GM08714 (cell line): ENCODE data around the gene PDE4C.

Source experiments
- H3K4me3 ChIP-seq: fragments of 200-500 bp; sonication (Bioruptor generic); 2 replicates; pipeline ENCODE4 v1.5.1; 2014; ENCODE audit warnings: mild to moderate bottlenecking, low read length, inconsistent platforms
- ZNF274 ChIP-seq: IDR thresholded peaks from 2 replicates; pipeline ENCODE4 v1.6.1; 2012; ENCODE audit warnings: mild to moderate bottlenecking, low read depth, low read length

Gene PDE4C

GRCh38 chr19:18204394-18205199, 21.6 kb downstream of the PDE4C start:
- TF ChIP-seq ZNF274, result no peak
- peak overlapping the region; percentile 56 for H3K4me3 ChIP-seq

DNA sequence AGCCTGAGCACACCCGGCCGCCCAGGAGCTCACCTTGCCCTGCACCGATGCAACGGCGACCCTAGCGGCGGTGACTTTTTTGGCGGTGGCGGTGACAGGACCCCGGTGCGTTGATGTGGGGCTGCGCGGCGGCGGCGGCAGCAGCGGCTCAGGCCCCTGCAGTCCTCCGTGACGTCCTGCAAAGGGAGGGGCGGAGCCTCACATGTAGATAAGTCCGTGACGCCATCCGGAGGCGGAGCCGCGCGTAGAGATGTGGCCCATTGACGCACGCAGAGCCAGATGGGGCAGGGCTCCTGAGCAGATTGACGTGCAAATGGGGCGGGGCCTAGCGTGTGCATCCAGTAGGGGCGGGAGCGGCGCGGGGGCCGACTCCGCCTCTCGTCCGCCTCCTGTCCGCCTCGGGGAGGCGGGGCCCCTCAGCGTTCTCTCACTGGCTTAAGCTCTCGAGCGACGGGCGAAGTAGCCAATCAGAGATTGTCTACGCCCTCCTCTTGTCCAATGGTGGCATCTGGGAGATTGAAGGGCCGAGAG, 22.3 kb downstream of the PDE4C start, which contains the start of gene RAB3A:
Gene RAB3A (minus strand): TSS at position 180 of the 531 bp plus-strand sequence. CDS start 1,302 bp downstream, outside the sequence.
- H3K4me3 ChIP-seq, result peak within 1 kb of the TSS; percentile 65
- no peak for TF ChIP-seq ZNF274

GRCh38 chr19:18203408-18203862, 22.8 kb downstream of the PDE4C start:
- no peak for TF ChIP-seq ZNF274

GRCh38 chr19:18202778-18203407, 23.3 kb downstream of the PDE4C start:
- no peak for TF ChIP-seq ZNF274

More at GRCh38 chr19:18203408-18203862, 22.8 kb downstream of the PDE4C start:
- peak overlapping the region; percentile 65; the same call in 1 of the 2 replicates for H3K4me3 ChIP-seq

DNA sequence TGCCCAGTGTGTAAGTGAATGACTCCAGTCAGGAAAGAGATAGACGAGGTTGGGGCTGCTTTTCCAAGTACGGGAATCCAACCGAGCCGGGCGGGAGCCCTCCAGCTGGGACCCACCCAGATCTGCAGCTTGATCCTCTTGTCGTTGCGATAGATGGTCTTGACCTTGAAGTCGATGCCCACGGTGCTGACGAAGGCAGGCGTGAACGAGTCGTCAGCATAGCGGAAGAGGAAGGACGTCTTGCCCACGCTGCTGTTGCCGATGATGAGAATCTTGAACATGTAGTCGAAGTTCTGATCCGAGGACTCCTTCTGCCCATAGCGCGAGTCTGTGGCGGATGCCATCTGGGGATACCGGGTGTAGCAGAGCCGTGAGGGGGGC, 23.9 kb downstream of the PDE4C start:
- H3K4me3 ChIP-seq, result no peak overlapping the region
- TF ChIP-seq ZNF274, result no peak

More at GRCh38 chr19:18202778-18203407, 23.3 kb downstream of the PDE4C start:
- H3K4me3 ChIP-seq, result peak overlapping the region; percentile 65; the same call in 1 of the 2 replicates

DNA sequence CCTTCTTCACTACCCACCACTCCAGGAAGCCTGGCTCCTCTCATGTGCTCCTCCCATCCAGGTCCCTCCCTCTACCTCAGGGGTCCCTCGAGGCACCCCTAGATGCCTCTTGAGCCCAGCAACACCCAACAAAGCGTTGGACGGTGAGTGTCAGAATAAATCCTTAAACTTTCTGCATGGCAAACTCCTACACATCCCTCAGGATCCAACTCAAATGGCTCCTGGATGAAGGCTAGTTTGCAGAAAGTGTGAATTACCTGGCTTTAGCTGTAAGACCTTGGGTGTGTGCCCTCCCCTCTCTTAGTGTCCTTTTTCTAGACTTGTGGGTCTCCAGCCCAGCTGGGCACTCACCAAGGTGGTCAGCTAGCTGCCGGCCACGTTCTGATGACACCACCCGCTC, 27.9 kb downstream of the PDE4C start:
- no peak overlapping the region for H3K4me3 ChIP-seq
- no peak for TF ChIP-seq ZNF274

DNA sequence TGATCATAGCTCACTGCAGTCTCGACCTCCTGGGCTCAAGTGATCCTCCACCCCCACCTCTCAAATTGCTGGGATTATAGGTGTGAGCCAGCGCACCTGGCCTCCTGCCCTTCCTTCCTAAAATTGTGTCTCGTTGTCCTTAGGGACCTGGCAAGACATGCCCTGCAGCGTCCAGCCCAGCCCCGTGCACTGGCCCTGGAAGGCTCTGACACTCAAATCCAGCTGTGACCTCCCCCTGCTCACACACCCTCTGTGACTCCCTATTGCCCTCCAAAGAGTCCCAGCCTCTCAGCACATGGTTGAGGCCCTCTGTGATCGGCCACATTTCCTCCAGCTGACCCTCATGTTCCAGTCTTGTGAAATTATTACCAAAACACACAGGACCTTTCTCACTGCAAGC, 28.3 kb downstream of the PDE4C start:
- TF ChIP-seq ZNF274, result no peak
- no peak overlapping the region for H3K4me3 ChIP-seq

DNA sequence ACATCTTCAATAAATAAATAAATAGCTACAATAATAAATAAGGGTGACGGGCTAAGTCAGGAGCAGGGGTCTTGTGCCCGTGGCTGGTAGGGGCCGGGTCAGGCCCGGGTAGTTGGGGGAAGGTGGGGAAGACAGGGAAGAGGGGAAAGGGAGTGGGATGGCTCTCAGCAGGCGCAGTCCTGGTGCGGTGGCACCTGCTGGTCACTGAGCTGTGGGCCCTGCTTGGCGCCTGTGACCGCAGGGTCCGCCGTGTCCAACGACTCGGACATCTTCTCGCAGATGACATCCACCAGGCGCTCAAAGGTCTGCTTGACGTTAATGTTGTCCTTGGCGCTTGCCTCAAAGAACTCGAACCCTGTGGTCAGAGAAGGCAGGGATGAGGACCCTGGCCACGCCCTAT, 28.9 kb downstream of the PDE4C start:
- TF ChIP-seq ZNF274, result no peak
- no peak overlapping the region for H3K4me3 ChIP-seq

DNA sequence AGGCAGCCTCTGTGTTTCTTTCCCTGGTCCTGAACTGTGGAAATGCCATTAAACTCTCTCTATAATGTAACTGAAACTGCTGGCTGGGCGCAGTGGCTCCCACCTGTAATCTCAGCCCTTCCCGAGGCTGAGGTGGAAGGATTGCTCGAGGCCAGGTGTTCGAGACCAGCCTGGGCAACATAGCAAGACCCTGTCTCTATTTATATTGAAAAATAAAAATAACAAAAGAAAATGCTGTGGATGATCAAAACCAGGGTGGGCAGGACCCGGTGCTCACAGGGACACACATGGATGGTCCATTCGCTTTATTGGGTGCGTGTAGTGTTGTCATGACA, 29.8 kb downstream of the PDE4C start:
- TF ChIP-seq ZNF274, result no peak
- no peak overlapping the region for H3K4me3 ChIP-seq

DNA sequence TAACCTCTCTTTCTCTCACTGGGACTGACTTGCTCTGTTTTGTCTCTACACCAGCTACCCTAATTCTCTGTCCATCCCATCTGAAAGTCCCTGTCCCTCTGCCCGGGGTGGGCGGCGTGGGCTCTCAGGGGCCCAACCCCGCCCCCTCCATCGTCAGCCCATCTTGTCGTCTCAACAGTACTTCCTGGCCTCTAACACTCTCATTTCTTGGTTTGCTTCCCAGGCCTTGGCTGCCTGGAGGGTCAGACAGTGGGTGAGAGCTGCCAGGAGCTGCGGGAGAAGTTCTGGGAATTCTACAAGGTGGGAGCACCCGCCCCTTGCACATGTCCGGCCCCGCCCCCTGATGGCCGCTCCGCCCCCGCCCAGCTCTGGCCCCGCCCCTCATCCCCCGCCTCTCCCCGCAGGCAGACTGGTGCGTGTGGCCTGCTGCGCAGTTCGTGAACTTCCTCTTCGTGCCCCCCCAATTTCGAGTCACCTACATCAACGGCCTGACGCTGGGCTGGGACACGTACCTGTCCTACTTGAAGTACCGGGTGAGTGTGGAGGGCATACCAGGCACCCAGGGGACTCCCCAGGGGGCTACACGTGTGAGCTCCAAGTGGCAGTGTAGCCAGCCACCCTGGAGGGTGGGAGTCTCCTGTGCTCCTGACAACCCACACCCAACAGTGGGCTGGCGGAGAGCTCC, 31.5 kb downstream of the PDE4C start:
- peak overlapping the region; percentile 74; the same call in 1 of the 2 replicates for H3K4me3 ChIP-seq
- TF ChIP-seq ZNF274, result no peak

DNA sequence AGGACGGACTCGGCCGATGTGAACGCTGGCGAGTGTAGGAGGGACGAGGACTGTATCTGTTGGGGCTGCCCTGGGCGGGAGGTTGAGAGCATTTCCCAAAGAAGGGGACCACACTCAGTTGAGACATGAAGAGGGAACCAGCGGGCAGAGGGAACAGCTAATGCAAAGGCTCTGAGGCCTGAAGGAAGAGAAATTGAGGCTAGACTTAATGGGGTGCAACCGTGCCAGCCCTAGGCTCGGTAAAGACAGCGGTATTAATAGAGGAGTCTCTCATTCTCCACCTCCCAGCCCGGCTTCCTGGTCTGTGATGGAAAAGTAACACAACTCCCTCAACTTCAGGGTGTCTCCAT, 32.1 kb downstream of the PDE4C start:
- TF ChIP-seq ZNF274, result no peak
- H3K4me3 ChIP-seq, result peak overlapping the region; percentile 74; the same call in 1 of the 2 replicates

- TF ChIP-seq ZNF274, result no peak
- peak overlapping the region; percentile 74 for H3K4me3 ChIP-seq
These were observed 32.7 kb downstream of the PDE4C start for GRCh38 chr19:18193388-18194180.

DNA sequence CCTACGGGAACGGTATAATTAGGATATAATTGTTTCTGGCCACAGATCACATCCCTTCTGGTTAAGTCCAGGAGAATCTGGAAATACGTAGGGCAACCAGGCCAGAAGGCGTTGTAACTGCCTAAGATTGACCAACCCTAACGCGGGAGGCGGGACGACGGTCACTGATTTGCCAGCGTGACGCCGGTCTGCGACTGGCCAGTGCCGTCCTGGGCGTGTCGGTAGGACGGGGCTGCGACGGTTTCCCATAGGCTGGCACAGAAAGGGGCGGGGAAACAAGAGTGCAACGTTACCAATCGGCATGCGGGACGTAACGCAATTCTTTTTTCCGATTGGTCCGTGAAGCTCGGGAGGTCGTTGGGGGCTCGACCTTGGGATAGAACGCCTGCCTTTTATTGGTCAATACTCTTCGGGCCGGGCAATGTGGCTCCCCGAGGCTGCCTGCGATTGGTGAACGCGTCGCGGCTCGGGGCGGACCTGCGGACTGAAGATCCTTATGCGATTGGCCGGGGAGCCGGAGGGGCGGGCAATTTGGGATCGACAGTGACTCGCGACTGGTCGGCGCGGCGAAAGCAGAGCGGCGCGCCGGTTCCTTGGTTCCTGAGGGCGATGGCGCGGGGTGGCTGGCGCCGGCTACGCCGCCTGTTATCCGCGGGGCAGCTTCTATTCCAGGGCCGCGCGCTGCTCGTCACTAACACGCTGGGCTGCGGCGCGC, 33.4 kb downstream of the PDE4C start, which contains the start of gene MPV17L2:
Gene MPV17L2 (plus strand): TSS at position 546 of the 715 bp plus-strand sequence. CDS start 64 bp downstream, at position 610.
- no peak for TF ChIP-seq ZNF274
- H3K4me3 ChIP-seq, result peak within 1 kb of the TSS; percentile 74

DNA sequence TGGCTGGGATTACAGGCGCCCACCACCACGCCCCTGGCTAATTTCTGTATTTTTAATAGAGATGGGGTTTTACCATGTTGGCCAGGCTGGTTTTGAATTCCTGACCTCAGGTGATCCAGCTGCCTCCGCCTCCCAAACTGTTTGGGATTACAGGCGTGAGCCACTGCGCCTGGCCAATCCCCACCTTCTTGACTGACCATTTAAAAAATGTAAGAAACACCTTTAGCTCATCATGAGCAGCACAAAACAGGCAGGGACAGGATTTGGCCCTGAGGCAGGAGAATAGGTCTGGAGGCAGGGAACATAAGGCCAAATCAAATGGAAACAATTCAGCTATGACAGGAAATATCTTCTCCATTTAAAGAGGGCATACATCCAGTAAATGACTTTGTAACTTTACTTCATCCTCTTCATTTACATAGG, 34.6 kb downstream of the PDE4C start:
- TF ChIP-seq ZNF274, result no peak
- 0 out of 2 replicates have a peak overlapping the region, but pooled peaks have one; percentile 4 for H3K4me3 ChIP-seq
